RKO (cell line): ENCODE data around the gene TXNRD1.
"Not testable (repeated sequence)": the region's sequence is repeated elsewhere in the genome, so short reads cannot be mapped to it uniquely, and the experiment has no call there.

ENCODE experiments used
- DNase-seq: peaks from one replicate; pipeline ENCODE4 v3.0.0-alpha.2; 2016; ENCODE audit warnings: low spot score

TXNRD1 gene

DNA sequence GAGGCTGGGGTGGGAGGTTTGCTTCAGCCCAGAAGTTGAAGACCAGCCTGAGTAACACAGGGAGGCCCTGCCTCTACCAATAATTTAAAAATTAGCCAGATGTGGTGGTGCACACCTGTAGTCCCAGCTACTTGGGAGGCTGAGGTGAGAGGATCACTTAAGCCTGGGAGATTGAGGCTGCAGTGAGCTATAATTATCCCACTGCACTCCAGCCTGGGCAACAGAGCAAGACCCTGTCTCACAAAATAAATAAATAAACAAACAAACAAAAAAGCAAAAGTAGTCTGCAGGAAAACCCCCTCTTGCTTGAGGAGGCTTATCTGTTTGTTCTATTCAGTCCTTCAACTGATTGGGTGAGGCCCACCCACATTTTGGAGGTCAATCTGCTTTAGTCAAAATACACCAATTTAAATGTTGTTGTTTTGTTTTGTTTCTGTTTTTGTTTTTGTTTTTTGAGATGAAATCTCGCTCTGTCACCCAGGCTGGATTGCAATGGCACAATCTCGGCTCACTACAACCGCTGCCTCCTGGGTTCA is 24.9 kb upstream of the TXNRD1 start:
- no peak for DNase-seq

DNA sequence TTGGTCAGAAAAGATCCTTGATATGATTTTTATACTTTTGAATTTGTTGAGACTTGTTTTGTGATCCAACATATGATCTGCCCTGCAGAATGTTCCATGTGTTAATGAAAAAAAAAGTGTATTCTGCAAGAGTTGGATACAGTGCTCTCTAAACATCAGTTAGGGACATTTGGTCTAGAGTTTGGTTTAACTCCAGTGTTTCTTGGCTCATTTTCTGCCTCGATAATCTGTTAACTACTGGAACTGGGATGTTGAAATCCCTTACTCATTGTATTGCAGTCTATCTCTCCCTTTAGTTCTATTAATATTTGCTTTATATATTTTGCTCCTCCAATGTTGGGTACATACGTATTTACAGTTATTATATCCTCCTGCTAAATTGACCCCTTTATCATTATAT is 18.3 kb upstream of the TXNRD1 start:
- no peak for DNase-seq

DNA sequence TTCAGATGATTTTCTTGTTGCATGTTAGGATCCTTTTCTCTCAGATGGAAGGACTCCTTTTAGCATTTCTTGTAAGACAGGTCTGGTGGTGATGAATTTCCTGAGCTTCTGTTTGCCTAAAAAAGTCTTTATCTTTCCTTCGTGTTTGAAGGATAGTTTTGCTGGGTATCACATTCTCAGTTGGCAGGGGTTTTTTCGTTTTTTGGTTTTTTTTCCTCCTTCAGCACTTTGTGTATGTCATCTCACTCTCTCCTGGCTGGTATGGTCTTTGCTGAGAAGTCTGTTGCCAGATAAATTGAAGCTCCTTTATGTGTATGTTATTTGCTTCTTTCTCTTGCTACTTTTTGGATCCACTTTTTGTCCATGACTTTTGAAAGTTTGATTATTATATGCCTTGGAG is 15.6 kb upstream of the TXNRD1 start:
- no peak for DNase-seq

DNA sequence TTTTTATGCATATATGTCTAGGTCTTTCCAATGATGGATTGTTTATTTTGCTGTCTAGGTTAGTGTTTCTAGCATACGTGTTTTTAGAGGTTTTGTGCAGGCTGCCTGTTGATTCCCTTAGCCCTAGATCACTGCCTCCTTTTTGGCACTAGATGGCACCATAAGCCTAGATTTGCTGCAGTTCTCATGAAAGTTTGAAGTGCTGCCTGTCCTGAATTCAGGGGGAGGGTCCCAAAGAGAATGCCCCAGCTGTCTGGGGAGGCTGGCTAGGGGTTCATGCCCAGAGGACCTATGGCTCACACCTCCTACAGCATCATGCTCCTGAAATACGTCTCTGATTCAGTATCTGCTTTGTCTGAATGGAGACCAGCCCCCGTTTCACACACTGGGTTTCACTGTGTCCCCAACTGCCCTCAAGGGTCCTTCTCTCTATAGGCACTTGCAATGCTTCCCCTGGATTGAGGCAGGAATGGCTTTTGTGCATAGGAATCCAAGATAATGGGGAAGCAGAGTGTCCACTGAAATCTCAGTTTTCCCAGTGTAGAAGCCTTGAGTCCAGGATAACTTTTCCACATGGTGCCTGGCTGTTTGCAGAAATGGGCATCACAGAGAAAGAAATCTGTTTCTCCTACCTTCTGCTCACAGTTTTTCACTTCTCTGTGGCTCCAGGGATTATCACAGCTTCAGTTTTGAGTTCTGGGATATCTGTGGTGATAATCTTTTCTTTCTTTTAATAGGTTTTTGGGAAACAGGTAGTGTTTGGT is 14.2 kb upstream of the TXNRD1 start:
- peak; percentile 69 for DNase-seq

DNA sequence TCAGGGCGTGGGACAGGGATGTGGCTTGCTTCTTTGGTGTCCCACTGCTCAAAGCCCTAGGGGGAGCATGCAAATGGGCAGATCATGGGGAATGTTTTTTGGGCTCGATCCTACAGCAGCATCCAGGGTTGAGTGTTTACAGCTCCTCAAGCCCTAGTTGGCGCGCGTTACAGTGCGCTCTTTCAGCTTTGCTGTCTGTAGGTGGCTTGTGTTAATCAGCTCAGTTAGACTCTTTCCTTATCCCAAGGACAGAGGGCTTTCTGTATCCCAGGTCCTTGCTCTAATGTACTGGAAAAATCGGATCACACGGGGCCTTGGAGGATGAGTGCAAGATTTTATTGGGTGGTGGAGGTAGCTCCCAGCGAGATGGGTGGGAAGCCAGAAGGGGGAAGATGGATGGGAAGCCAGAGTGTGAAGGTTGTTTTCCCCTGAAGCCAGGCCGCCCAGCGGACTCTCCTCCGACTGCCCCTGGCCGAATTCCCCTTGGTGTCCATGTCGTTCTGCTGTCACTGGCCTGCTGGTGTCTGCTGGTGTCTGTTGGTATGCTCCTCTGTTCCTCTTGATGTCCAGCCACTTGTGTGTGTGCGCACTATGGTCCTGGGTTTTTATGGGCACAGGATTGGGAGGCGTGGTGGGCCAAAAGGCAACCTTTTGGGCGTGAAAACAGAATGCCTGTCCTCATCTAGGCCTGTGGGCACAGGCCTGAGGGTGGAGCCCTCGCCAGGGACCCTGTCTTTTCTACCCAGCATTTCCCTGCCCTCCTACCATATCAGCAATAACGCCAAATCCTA is 10.7 kb upstream of the TXNRD1 start:
- no peak for DNase-seq

DNA sequence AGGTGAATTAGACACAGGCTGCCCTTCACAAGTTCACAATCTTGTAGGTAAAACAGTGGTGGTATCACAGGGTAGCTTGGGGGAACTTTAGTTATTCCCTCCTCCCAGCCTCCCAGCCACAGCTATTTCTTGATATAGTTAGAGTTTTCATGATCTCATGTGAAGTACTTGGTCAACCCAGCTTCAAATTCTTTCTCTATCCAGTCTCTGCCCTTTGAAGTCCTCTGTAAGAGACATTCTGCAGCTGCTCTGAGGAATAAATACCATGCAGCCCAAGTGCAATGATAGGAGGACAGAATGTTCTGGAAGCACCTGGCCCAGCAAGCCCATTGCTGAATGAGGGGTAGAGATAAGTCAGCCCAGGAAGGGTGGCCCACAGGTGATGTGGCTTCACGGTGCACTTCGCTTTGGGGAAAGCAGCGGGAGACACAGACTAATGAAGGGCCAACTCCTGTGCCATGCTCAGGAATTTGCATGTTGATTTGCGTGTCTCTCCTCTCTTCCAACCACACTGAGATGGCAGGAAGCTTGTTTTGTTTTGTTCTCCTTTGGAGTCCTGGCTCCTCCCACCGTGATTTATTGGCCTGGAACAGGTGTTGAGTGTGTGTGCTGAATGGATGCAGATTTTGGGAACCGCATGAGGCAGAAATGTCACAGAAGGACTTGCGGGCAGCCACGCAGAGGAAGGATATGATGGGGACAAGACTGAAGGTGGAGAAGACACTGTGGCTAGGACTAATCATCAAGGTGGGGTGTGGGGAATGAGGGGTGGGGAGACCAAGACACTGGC is 8.0 kb upstream of the TXNRD1 start:
- no peak for DNase-seq

DNA sequence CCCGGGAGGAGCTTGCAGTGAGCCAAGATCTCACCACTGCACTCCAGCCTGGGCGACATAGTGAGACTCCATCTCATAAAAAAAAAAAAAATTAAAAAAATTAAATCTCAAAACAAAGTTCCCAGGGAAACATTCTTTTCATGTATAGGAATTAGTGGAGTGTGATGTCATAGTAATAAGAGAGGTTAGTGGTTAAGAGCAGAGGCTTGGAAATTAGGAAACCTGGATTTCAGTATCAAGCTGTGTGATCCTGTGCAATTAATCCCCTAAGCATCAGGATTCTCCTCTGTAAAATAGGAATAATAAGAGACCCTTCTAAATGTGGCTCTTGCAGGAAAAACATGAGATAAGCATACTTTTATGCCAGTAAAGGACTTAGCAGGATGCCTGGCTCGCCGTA is 3.1 kb upstream of the TXNRD1 start:
- no peak for DNase-seq

DNA sequence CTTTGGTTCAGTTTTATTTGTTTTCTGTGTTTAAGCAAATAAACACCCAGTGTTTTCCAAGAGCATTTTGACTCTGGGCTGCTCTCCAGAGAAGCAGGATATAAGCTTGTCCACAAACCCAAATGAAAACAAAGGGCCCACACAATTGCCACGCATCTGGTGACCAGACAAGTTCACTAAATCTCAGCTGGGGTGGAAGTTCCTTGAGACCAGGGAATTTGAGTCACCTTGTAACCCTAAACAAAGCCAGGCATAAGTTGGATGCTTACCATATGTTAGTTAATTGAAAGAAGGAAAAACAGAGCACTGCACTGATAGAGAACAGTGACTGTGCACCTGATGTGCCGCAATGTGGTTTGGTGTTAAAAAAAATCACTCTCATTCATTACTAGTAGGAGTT is 1.6 kb upstream of the TXNRD1 start:
- DNase-seq: no peak

DNA sequence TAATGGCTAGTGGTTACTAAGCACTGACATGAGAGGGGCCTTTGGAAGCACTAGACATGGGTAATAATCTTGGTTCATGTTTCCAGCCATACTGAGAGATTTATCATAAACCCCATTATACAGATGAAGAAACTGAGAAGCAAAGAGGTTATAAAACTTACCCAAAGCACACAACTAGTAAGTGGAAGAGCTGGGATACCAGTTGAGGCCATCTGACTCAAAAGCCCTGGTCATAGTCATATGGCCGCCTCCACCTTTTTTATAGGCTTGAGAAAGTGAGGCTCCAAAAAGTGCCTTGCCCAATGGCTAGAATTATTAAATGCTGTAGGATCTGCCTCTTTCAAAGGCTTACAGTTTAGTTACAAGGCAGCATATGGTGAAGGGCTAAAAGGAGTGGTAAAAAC is 944 bp downstream of the TXNRD1 start:
- DNase-seq: no peak

DNA sequence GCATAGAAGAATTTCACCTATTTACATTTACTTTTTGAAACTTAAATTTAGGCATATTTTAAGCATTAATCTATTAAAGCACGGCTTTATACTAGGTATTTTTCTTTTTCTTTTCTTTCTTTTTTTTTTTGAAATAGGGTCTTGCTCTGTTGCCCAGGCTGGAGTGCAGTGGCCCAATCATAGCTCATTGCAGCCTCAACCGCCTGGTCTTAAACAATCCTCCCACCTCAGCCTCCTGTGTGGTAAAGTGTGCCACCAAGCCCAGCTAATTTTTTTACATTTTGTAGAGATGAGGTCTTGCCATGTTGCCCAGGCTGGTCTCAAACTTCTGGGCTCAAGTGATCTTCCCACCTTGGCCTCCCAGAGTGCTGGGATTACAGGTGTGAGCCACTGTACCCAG is 2.9 kb downstream of the TXNRD1 start:
- not testable (repeated sequence) for DNase-seq

DNA sequence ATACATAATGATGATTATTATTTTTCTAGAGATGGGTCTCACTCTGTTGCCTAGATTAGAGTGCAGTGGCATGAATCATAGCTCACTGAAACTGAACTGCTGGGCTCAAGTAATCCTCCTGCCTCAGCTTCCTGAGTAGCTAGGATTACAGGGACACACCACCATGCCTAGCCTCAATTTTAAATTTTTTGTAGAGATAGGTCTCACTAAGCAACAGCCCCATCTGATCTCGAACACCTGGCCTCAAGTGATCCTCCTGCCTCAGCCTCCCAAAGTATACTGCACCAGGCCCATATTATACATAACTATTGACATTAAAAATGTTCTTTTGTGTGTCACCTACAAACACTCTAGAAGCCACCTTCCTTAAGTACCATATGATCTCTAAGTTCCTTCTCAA is 3.4 kb downstream of the TXNRD1 start:
- DNase-seq: no peak

DNA sequence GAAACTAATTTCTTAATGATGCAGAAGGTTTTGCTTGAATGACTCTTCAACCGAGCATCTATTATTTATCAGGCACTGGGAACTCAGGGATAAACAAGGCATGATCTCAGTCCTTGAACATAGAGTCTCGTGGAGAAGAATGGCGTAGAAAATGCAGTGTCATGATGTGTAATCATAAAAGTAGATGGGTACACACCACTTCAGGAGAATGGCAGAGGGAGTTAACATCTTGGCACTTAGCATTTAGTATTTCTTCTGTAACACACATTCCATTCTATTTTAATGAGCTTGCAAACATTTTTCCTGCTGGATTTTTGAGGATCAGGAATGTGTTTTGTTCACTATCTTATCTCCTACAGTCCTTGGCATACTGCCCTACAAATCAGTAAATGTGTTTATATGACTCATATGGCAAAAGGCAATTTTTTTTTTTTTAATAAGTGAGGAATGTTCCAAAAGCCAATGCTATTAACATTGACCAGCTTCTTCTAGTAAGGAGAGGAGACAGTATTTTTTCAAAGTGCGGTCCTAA is 3.8 kb downstream of the TXNRD1 start:
- DNase-seq: peak; percentile 82

DNA sequence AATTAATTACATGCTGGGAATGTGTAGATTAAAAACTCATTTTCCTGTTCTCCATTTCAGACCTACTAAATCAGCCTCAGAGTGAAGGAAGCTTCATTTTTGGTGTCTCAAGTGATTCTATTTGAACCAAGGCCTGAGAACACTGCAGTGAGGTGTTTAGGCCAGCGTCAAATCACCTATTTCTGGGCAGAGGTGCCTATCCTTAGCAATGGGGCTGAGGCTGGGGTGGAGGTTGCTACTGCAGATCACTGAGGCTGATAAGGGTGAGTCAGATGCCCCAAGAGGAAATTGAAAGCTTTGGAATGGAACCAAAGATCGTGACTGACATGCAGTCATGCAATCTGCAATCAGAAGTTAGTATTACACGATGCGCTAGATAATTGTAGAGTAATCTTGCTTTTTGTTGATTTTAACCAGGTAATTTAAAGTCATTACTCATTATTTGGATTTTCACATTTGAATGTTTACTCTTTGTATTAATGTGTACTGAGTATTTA is 4.4 kb downstream of the TXNRD1 start:
- peak; percentile 88 for DNase-seq

DNA sequence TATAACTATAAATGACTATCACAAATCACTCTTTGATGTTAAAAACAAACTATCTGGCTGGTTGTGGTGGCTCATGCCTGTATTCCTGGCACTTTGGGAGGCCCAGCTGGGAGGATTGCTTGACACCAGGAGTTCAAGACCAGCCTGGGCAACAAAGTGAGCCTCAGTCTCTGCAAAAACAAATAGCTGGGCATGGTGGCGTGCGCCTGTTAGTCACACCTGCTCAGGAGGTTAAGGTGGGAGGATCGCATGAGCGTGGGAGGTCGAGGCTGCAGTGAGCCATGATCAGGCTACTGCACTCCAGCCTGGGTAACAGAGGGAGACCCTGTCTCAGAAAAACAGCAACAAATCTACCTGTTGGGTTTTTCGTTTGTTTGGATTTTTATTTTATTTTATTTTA is 5.4 kb downstream of the TXNRD1 start:
- DNase-seq: no peak

DNA sequence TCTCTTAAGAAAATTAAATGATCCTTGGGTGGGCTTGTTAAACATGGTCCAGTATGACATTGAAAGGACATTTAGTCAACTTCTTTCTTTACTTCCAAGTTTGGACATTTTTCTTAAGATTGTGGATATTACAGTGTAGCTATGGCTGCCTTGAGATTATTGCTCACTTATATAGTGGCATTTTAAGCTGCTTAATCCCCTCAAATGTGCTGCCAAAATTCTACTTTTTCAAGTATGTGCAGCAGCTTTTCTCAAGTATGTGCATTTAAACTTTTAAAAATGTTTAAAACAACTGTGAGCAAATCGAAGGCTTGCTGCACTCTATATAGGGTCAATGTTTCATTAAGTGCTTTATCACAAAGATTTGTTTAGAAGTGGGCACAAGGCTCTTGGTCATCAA is 7.4 kb downstream of the TXNRD1 start:
- no peak for DNase-seq

DNA sequence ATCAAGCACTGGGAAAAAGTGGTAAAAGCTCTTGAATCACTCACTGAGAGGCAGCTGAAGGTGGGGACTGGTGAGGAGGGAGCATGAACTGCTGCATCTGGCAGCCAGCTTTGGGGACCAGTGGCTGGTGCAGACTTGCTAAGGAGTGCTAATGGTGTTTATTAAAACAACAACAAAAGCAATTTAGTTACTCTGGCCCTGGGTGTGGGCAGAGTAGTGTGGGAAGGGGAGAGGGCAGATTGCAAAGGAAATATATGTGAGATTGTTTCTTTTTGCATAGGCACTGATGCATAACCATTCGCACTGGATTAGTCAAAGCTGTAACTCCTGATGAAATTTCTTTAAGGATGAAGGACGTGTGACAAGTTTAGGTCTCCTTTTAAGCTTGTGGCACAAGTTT is 8.1 kb downstream of the TXNRD1 start:
- no peak for DNase-seq

DNA sequence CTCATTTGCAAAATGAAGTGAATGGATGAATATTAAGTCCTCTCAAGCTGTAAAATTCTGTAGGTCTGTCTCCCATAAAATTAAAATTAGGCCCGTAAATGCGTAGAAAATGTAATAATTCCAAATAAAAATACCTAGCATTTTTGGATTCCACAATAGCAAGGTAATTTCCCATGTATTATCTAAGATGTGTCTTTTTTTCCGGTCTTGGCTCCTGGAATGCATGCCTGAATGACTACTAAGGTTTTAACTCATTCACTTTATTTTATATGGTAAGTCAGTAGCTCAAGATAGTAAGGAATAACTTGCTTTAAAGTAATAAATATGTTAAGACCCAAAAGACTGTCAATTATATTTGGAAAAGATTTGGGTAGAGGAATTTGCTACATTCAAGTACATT is 11.1 kb downstream of the TXNRD1 start:
- DNase-seq: no peak

DNA sequence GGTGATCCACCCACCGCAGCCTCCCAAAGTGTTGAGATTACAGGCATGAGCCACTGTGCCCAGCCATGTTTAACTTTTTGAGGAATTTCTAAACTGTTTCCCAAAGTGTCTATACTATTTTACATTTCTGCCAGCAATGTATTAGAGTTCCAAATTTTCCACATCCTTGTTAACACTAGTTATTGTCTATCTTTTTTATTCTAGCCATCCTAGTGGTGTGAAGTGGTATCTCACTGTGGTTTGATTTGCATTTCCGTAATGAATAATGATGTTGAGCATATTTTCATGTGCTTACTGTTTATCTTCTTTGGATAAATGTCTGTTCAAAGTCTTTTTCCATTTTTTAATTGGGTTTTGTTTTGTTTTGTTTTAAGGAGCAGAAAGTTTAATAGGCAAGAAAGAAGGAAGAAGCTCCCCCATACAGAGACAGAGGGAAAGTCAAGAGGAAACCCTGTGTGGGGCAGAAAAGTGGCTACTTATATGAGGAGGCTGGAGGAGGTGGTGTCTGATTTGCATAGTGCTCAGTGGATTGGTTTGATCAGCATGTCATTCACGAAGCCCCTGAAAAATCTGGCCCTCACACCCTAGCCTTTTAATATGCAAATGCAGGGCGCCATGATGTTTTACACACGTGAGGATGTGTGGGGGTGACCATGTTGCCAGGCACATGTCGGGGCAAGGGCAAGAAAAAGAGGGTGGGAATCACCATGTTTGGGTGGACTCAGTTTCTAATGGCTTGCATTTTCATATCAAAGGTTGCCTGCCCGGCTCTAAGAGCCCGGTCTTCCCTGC is 14.9 kb downstream of the TXNRD1 start:
- DNase-seq: no peak

DNA sequence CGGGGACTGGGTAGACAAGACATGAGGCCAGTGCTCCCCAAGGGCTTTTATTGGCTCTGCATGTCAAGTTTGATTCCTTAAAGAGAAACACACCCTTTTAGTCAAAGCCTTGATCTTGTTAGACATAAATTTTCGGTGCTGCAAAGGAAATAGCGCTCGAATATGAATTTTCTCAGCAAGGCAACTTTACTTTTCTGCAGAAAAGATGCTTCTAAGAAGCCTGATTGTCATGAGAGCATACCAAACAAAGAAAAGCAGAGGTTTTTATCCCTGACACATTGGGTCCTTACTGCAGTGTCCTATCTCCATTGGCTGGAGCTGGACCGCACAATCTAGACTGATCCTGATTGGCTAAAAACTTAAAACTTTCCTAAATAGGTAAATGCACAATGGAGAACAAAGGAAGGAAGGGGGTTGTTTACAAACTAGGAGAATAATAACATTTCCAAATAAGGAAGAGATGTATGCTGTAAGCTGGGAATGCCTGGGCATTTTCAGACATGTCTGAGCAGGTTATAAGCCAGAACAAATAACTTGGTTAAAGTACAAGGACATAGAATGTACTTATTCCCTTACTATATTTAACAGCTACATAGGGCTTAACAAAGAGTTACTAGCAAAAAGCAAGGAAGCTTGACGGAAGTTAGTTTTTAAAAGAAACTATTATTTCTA is 17.2 kb downstream of the TXNRD1 start:
- DNase-seq: no peak

DNA sequence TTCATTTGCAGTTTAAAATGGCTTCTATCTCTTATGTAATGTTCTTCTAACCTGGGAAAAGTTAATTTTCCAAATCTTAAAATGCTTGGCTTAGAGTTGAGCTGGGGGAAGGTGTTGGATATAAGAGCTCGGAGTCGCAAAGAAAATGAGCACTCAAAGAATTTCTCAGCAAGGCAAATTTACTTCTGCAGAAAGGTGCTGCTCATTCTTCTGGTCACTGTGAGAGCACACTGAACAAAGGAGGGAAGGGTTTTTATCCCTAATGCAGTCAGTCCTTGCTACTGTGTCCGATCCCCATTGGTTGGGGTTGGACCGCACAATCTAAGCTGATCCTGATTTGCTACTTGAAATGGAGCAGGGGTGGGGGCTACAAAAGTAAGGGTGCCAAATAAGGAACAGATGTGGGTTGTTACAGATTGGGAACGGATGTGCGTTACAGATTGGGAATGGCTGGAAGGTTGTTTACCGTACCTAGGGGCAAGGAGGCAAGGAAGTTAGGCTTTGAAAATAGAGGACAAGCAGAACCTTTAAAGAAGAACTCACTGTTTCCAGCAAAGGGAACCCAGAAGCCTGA is 19.4 kb downstream of the TXNRD1 start:
- DNase-seq: no peak
